Vagina (tissue), 2 donors: ENCODE results near the gene UBE2E2.

ENCODE experiments used
- CTCF ChIP-seq, 3 experiments: fragments of 450-650 bp in 2 of 3; fragments of 200-600 bp in 1 of 3; sonication (generic) in 1 of 3; IDR thresholded peaks; one replicate each; pipeline ENCODE4 v1.5.1; 2017 to 2019; ENCODE audit warnings: antibody characterized with exemption in 3 of 3, mild to moderate bottlenecking in 2 of 3, moderate library complexity in 2 of 3
- POLR2A ChIP-seq, 2 donors: fragments of 450-650 bp; IDR thresholded peaks; one replicate each; pipeline ENCODE4 v1.6.1; 2017; ENCODE audit warnings: antibody characterized with exemption in 2 of 2, mild to moderate bottlenecking in 2 of 2, moderate library complexity in 2 of 2
- POLR2AphosphoS5 ChIP-seq, 2 donors: sonication (generic); formaldehyde crosslinking; IDR thresholded peaks; one replicate each; pipeline ENCODE4 v1.9.0; 2017; ENCODE audit warnings: antibody characterized with exemption in 2 of 2, mild to moderate bottlenecking in 2 of 2, low read depth in 1 of 2; ENCODE audit not compliant: insufficient read depth in 1 of 2

DNA sequence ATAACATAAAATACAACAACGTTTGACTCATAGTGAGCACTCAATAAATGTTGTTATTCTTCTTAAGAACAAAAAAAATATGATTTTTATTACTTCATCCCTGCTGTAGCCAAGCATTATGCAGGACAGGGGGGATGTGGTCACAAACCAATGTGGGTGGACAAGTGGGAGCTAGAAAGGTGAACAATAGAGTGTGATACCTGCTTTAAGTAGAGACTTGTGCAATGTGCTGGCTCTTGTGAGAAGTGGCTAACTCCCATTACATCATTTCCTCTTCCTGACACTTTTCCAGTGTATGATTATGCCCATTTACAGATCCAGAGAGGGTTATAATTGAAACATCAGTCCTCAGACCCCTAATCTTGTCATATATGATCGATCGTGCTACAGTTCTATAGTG, 193.6 kb downstream of the UBE2E2 start:
- TF ChIP-seq POLR2A (IDR thresholded peaks at IDR 0.05) (no peak), CTCF (IDR thresholded peaks at IDR 0.05) (no peak), POLR2AphosphoS5 (IDR thresholded peaks at IDR 0.05; ENCODE audit: insufficient read depth in 1 of 2, low read depth in 1 of 2) (no peak)
